ENCODE data around the gene SRPRB.

The SRPRB gene

DNA sequence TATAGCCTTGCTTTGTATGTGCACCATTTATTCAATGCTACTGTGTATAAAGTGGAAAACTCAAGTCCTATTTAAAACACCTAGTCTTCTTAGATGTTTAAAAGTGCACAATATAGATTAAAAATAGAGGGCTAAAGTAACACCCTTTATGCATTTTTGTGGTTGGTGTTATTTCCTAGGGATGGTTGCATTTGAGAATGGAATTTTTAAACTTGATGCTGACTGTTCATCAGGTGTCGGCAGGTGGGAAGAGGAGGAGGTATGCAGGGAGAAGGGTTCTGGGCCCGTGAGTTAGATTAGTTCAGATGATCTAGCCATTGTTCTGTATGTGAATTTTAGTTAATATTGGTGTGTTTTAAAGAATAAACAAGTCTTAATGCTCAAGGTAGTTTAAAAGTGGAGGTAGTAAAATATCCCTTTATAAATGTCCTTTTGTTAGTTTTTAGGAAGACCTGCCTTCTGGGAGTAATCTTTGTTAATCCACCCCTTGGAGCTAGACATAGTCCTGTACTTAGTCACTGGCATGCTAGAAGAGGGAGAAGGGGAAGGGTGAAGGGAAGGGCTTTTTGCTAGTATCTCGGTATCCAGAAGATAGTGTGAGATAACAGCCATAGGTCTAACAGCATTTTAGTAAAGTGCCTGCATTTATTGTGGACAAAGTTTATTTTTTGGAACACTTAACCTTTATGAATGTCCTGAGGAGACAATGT, 8.1 kb upstream of the SRPRB start:
- DNase-seq, result no peak
- no peak for TF ChIP-seq GATA1 (IDR thresholded peaks at IDR 0.05; ENCODE audit: low read depth, low read length)
- TF ChIP-seq POLR2A (IDR thresholded peaks at IDR 0.05; ENCODE audit: low read length), result no peak

DNA sequence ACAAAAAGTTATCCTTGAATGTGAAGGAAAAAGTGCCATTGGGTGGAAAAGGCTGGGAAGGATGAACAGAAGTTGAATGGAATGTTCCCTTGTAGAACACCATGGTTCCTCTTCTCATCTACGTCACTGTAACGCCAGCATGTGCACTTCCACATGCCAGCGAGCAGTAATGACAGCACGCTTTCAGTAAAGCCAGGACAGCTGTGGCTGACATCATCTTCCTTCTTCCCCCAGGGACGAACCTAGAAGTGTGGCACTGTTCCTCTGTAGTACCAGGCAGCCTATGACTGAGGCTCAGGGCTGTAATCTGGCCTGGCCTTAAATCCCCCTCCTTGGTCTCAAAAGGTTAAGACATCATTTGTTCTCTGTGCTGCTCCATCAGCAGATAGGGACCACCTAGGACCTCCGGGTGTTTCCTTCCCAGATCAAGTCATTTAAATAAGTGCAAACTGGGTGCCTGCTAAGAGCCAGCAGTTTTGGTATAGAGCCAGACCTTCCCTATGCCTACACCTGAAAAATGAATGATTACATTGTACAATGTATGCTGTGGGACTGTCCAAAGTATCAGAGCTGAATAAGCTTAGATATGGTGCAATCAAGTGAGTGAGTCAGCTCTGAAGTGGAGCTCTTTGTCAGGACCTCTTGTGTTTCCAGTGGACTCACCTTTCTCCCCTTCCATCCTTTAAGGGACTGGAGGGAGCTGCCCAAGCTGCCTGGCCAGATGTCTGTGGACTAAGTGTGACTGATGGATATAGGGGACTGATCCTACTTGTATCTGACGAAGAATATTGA, 5.6 kb upstream of the SRPRB start:
- DNase-seq, result no peak
- TF ChIP-seq POLR2A (IDR thresholded peaks at IDR 0.05; ENCODE audit: low read length) (no peak), GATA1 (IDR thresholded peaks at IDR 0.05; ENCODE audit: low read depth, low read length) (no peak)

DNA sequence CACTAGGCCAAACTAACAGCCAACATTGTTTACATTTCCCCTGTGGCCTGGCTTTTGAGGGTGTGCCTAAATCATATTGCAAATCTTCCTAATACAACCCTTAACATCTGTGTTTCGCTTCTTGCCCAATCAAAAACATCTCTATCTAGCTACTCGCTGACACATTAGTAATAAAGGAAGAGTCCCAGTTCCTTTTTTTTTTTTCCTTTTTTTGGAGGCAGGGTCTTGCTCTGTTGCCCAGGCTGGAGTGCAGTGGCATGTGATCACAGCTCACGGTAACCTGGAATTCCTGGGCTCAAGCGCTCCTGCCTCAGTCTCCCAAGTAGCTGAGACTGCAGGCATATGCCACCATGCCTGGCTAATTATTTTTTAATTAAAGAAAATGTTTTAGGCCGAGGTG, 2.1 kb upstream of the SRPRB start:
- DNase-seq, result no peak
- TF ChIP-seq POLR2A (IDR thresholded peaks at IDR 0.05; ENCODE audit: low read length) (no peak), GATA1 (IDR thresholded peaks at IDR 0.05; ENCODE audit: low read depth, low read length) (no peak)

DNA sequence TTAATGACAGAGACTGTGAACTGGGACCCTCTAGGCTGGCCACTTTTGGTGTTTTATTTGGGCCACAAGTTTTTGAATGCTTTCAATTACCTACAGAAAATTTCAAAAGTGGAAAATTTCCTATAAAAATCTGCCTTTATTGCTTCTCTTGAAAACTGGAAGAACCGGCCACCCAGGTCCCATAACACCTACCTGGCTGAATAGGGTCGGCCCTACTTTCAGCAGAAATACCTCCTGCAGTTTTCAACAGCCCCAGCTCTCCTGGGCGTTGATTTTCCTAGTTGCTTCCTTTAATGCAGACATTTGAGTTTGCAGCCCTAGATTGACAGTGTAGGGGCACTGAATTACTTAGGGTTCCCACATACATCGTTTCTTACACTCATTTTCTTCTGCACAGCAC, 719 bp upstream of the SRPRB start:
- DNase-seq, result no peak
- TF ChIP-seq POLR2A (IDR thresholded peaks at IDR 0.05; ENCODE audit: low read length) (no peak), GATA1 (IDR thresholded peaks at IDR 0.05; ENCODE audit: low read depth, low read length) (no peak)

DNA sequence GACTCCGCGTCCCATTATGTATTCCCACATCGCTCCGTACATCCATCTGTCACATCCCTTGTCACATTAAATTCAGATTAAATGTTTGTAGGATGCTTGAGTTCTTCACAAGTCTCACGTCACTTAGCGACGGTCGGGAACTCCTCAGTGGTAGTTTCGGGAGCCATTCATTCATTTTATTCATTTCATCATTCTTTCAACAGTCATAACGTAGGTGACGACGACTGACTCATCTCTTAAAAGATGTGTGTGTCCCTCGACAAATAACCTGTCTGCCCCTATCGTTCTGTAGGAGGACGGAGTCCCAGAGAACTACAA, 272 bp upstream of the SRPRB start:
- no peak for TF ChIP-seq GATA1 (IDR thresholded peaks at IDR 0.05; ENCODE audit: low read depth, low read length)
- no peak for TF ChIP-seq POLR2A (IDR thresholded peaks at IDR 0.05; ENCODE audit: low read length)
- no peak for DNase-seq

DNA sequence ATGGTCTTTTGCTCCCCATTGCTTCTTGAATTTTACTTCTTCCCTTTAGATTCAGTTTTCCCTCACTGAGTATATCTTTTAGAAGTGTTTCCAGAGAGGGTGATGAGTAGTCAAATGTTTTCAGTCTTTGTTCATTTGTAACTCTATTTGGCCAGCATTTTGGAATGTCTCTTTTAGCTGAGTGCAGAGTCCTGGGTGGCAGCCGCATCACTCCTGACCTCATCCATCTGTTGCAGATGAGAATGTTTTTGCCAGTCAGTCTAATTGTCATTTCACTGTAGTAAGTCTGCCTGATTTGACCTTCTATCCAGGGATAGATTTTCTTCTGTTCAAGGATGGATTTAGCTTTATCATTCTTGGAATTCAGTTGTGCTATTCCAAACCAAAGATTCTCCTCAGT, 7.3 kb downstream of the SRPRB start:
- TF ChIP-seq POLR2A (IDR thresholded peaks at IDR 0.05; ENCODE audit: low read length) (no peak), GATA1 (IDR thresholded peaks at IDR 0.05; ENCODE audit: low read depth, low read length) (no peak)
- DNase-seq, result no peak

DNA sequence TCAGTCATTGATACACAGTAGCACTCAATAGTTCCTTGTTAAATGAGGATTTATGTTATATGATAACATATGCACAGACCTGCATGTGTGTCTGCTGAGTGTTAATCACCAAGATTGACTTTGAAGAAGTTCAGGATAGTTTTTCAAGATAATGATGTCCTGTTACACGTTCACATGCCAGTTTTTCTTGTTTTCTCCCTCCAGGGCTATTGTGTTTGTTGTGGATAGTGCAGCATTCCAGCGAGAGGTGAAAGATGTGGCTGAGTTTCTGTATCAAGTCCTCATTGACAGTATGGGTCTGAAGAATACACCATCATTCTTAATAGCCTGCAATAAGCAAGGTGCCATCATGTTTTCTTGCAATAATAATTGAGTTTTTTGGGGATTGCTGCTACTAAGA, 9.8 kb downstream of the SRPRB start:
- DNase-seq, result no peak
- no peak for TF ChIP-seq POLR2A (IDR thresholded peaks at IDR 0.05; ENCODE audit: low read length)
- no peak for TF ChIP-seq GATA1 (IDR thresholded peaks at IDR 0.05; ENCODE audit: low read depth, low read length)

DNA sequence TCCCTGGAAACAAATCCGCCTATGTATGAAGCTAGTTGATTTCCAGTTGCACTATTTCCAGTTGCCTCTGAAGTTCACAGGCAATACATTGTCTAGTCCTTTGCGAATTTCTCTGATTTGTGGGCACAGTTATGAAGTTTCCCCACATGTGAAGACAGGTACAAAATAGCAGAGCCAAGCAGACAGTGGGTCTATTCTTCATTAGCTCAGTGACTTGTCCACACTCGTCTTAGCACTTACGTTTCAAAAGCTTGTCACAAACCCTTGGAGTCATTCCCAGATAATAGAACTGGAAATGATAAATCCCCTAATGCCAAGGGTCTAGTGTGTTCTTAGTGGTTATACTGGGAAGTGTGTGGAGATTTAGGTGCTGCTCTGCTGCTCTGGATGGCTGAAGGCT, 14.5 kb downstream of the SRPRB start:
- TF ChIP-seq GATA1 (IDR thresholded peaks at IDR 0.05; ENCODE audit: low read depth, low read length) (no peak), POLR2A (IDR thresholded peaks at IDR 0.05; ENCODE audit: low read length) (no peak)
- DNase-seq, result no peak

DNA sequence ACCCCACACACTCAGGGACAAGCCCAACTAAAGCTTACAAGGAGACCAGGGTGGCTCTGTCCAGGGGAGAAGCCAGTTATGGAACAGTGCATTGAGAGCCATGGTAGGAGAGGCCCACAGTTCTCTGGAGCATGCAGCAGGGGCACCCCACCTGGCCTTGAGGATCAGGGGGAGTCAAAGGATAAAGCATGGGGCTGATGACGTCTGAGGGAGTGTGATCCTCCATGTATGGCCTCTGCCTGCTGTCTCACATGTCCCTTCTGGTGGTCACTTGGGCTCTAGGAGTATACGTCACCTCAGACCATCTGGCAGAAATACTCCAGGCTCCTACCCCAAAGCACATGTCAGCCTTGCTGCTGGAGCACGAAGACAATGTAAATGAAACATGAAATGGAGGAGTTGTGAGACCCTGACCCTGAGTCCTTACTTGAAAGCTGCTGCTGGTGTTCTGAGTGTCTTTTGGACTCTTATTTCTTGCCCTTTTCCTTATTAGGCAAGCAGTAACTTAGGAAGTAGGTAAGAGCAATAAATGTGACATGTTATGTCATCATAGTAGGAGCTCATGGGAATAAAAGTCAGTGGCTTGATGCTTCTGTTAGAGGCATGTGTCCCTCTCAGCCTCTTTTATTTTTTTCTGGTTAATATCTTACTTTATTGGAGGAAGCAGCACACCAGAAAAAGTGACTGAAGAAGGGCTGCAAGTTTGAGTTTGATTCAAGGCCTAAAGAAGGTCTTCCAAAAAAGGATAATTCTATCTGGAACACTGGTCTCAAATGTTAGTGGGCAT, 15.5 kb downstream of the SRPRB start:
- TF ChIP-seq GATA1 (IDR thresholded peaks at IDR 0.05; ENCODE audit: low read depth, low read length) (no peak), POLR2A (IDR thresholded peaks at IDR 0.05; ENCODE audit: low read length) (no peak)
- DNase-seq, result no peak

DNA sequence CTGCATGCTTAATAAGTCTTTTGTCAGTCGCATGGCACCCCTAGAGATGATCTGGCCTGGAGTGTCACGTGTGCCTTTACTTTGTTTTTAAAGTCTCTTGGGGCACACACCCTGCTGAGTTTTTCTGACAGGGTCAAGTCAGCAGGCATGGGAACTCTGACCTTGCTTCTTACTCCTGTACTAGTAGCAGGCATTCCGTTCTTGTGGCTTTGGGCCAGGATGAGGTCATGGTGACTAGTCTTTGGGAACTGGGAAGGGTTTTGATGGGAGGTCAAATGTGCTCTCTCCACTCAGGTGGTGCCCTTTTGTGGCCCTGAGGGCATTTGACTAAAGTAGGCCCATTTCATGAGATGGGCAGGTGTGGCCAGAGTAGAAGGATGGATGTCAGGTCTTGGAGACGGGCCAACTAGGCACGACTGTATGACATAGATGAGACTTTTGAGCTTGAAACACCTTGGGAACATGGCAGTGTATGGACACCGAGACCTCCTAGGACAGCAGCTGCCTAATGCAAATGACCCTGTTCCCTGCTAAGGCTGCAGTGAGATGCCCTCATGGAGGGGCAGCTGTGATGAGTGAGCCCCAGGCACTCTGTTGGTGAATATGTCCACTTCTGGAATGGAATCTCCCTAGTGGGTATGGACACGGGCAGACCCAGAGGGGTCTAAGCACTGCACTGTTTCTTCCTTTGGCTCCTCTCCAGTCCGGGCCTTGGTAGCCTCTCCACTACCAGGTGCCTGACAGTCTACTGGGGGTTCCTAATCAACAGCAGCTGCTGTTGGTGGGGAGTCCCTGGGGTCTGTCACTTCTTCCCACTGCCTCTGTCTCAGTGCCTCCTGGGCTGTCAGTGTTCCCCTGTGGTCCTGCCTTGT, 16.4 kb downstream of the SRPRB start:
- TF ChIP-seq GATA1 (IDR thresholded peaks at IDR 0.05; ENCODE audit: low read depth, low read length), result no peak
- peak; percentile 20 for TF ChIP-seq POLR2A (IDR thresholded peaks at IDR 0.05; ENCODE audit: low read length)
- DNase-seq, result peak in 1 of 2 experiments; percentile 24

DNA sequence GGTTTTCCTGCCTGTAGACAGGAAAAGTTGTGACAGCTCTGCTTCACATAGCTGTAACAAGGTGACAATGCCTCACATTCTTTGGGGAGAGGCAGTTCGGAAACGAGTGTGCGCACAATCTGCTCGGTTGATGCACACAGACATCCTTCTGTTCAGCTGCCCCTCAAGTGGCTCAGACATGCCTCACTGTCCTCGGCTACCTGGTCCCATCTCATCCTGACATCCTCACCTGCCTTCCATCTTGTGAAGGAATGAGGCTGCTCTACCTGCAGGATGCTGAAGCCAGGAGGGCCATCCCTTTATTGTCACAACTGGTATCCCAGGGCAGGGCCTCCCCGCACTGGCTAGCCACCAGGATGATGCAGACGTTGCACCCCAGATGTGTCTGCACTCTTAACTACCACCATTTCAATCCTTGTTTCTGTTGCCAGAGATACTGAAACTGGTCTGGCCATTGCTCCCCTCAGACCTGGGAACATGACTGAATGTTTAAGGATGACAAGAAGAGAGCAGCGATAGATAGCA, 19.4 kb downstream of the SRPRB start:
- no peak for DNase-seq
- TF ChIP-seq POLR2A (IDR thresholded peaks at IDR 0.05; ENCODE audit: low read length) (no peak), GATA1 (IDR thresholded peaks at IDR 0.05; ENCODE audit: low read depth, low read length) (no peak)

DNA sequence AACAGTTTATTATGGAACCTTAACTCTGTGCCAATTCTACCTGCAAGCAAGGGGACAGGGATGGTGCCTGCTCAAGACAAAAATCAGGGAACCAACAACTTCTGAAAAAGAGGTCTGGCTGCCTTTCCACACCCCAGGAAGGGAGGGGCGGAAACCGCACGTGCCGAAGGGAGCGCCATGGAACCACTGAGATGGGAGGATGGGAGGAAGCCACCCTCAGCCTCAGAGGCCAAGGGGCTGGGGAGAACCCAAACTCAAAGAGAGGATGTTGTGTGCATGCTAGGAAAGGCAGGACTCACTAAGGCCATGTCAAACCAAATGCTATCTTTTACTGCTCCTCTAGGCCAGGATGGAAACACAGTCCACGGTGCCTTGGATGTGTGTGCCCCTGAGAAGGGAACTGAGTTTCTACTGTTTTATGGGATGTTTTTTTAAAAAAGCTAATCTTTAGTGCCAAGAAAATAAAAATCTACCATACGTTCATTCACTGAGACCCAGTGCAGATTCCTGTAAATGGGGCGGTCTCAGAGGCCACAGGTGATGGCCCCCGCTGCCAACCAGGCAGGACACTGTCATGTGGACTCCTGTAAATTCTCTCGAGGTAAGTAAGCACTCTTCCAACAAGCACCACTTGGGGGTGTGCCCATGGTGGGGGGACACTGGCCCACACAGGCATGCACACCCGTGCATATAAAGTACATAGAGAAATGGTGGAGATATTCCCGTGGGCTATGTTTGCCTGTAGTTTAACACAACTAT, 20.5 kb downstream of the SRPRB start:
- DNase-seq, result no peak
- no peak for TF ChIP-seq POLR2A (IDR thresholded peaks at IDR 0.05; ENCODE audit: low read length)
- TF ChIP-seq GATA1 (IDR thresholded peaks at IDR 0.05; ENCODE audit: low read depth, low read length), result no peak

DNA sequence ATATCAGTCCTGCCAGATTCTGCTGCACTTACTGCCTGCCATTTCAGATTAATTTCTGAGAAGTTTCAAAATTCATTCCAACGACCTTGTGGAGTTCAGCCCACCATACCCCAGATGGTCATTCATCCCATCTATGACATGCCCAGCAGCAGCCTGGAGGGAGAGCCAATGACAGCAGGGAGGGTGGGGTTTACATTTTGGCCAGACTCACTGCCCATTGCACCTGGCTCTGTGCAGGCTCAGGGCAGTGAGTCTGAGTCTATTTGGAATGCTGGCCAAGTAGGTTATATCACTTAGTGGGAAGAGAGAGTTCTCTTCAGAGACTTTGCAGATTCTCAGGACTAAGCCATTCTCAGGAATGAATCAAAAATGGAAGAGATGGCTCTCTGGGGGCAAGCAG, 21.5 kb downstream of the SRPRB start:
- DNase-seq, result no peak
- TF ChIP-seq POLR2A (IDR thresholded peaks at IDR 0.05; ENCODE audit: low read length) (no peak), GATA1 (IDR thresholded peaks at IDR 0.05; ENCODE audit: low read depth, low read length) (no peak)
